OCI-LY7 (cell line): ENCODE measurements around the gene FAHD2B.
"Not testable (repeated sequence)": the region's sequence is repeated elsewhere in the genome, so short reads cannot be mapped to it uniquely, and the experiment has no call there.

Experiments
- CTCF ChIP-seq: fragments of 200-600 bp; sonication (generic); conservative IDR thresholded peaks from 2 replicates; pipeline ENCODE4 v1.5.1; 2014; ENCODE audit warnings: mild to moderate bottlenecking, antibody characterized with exemption, low read length, moderate library complexity, mixed read lengths
- EZH2phosphoT487 ChIP-seq: fragments of 200-600 bp; sonication (generic); IDR thresholded peaks from 2 replicates; pipeline ENCODE4 v1.6.1; 2018; ENCODE audit warnings: low read depth, borderline replicate concordance, mild to moderate bottlenecking, mixed run types, antibody characterized with exemption, low read length, moderate library complexity, mixed read lengths

DNA sequence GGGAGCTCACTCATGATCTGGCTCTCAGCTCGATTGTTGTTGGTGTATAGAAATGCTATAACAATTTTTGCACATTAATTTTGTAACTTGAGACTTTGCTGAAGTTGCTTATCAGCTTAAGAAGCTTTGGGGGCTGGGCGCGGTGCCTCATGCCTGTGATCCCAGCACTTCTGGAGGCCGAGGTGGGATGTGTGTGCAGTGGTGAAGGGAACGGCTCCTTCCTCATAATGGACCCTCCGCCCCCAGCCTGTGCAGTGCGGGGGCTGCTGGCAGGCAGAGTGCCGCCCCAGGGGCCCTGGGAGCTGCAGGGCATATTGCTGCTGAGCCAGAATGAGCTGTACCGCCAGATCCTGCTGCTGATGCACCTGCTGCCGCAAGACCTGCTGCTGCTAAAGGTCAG, 13.8 kb downstream of the FAHD2B start:
- TF ChIP-seq CTCF, EZH2phosphoT487: not testable (repeated sequence)
